GM18873 (cell line): ENCODE measurements around the gene RFC5.
"Not testable (repeated sequence)": the region's sequence is repeated elsewhere in the genome, so short reads cannot be mapped to it uniquely, and the experiment has no call there.

ENCODE experiments used
- ATAC-seq: cut with Tn5 transposase; IDR thresholded peaks from one replicate; pipeline ENCODE4 v1.9.1; 2021; ENCODE audit warnings: mild to moderate bottlenecking, moderate library complexity, moderate number of reproducible peaks; ENCODE audit not compliant: unreplicated experiment, low FRiP score

Gene RFC5

DNA sequence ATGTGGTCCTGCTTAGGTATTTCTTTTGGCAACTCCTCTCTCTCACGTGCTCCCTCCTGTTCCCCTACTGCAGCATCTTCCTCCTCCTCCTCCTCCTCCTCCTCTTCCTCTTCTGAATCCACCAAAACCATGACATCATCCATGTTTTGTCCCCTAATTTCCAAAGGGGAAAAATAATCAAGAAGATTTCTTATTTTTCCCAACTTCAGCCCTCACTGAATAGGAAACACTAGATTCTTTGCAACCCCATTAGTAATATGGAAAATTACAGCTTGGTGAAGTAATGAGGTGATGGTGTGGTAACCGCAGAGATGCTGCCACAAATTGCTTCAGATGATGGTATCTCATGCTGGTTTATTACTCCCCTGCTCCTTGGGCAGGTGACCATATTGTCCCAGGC, 51.9 kb downstream of the RFC5 start:
- no peak for ATAC-seq

DNA sequence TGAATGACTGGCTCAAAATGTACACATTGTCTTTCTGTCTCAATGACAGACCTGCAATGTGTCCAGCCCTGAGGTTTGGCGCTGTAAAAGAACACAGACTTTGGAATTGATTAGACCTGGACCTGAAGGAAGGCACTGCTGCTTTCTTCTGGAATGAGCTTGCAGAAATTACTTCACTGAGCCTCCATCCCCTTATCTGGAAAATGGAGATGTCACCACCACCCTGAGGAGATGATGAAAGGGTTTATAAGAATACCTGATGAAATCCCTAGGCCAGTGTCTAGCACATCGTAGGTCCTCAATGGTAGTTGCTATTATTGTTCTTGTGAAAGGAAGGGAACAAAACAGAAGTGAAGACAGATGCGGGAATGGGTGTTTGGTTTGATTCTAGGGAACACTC, 54.1 kb downstream of the RFC5 start:
- no peak for ATAC-seq

DNA sequence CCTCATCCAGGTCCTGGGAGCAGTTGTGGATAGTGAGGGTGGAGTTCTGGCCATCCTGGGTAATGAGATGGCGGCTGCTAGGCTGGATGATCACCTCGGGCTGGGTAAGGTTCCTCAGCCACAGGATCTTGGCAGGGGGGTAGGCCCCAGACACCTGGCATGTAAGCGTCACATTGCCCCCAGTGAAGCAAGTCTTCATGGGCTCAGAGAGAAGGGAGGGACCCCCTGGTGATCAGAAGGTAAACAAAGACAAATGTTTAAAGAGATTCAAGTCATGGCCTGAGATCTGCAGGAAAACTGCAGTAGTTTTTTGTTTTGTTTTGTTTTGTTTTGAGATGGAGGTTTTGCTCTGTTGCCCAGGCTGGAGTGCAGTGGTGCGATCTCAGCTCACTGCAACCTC, 57.3 kb downstream of the RFC5 start:
- no peak for ATAC-seq

DNA sequence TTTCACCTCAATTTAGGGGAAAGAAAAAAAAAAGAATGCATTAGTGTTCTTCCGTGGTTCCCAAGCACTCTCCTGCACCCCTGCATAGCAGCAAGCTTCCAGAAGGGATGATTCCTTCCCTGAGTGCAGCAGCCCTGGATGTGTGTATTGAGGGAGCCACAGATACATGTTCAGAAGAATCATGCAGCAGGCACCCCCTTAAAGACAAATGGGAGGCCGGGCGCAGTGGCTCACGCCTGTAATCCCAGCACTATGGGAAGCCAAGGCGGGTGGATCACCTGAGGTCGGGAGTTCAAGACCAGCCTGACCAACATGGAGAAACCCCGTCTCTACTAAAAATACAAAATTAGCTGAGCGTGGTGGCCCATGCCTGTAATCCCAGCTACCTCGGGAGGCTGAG, 65.0 kb downstream of the RFC5 start:
- ATAC-seq, result not testable (repeated sequence)
